Astrocyte (in vitro differentiated cells and primary cell): Measurements from ENCODE around the gene MRGPRF. TPM values are rescaled to one million over a fixed set of nuclear protein-coding genes. Genes with fewer than 3 reads are reported as not detected.

Experiments
- DNase-seq: peaks from one replicate; pipeline ENCODE4 v3.0.0-alpha.2; 2010; ENCODE audit warnings: low read depth
- FAIRE-seq: peaks from 2 replicates; lab custom pipeline; 2011; peaks lifted over from hg19 to GRCh38; lab: Jason Lieb, UNC
- H2AFZ ChIP-seq: 2 replicates; pipeline ENCODE4 v1.6.0; 2012; ENCODE audit warnings: low read depth, low read length, inconsistent platforms
- H3K27ac ChIP-seq: 2 replicates; pipeline ENCODE4 v1.5.1; 2011; ENCODE audit warnings: low read depth, low read length, inconsistent platforms
- H3K27me3 ChIP-seq: 2 replicates; pipeline ENCODE4 v1.6.0; 2011; ENCODE audit warnings: low read length, inconsistent platforms; ENCODE audit not compliant: insufficient read depth
- H3K36me3 ChIP-seq: 2 replicates; pipeline ENCODE4 v1.5.1; 2011; ENCODE audit warnings: low read length, inconsistent platforms; ENCODE audit not compliant: insufficient read depth
- H3K4me1 ChIP-seq: 2 replicates; pipeline ENCODE4 v1.5.1; 2011; ENCODE audit warnings: low read length, inconsistent platforms; ENCODE audit not compliant: insufficient read depth
- H3K4me2 ChIP-seq: 2 replicates; pipeline ENCODE4 v1.6.0; 2012; ENCODE audit warnings: low read length, inconsistent platforms
- H3K4me3 ChIP-seq: 2 replicates; pipeline ENCODE4 v1.5.1; 2011; ENCODE audit warnings: low read depth, mild to moderate bottlenecking, low read length, inconsistent platforms; ENCODE audit not compliant: insufficient read depth
- H3K79me2 ChIP-seq: 2 replicates; pipeline ENCODE4 v1.6.0; 2012; ENCODE audit warnings: mild to moderate bottlenecking, low read length, inconsistent platforms; ENCODE audit not compliant: insufficient read depth
- H3K9ac ChIP-seq: 2 replicates; pipeline ENCODE4 v1.6.0; 2012; ENCODE audit warnings: mild to moderate bottlenecking, low read length, inconsistent platforms
- H3K9me3 ChIP-seq: 2 replicates; pipeline ENCODE4 v1.5.1; 2012; ENCODE audit warnings: low read depth, mild to moderate bottlenecking, low read length, inconsistent platforms; ENCODE audit not compliant: insufficient read depth
- H4K20me1 ChIP-seq: 2 replicates; pipeline ENCODE4 v1.6.0; 2012; ENCODE audit warnings: low read length, inconsistent platforms; ENCODE audit not compliant: insufficient read depth
- H3K27ac Mint-ChIP-seq: one replicate; pipeline ENCODE4 v1.8.0; 2021; ENCODE audit warnings: mild to moderate bottlenecking, mixed read lengths; ENCODE audit not compliant: unreplicated experiment
- H3K27me3 Mint-ChIP-seq: one replicate; pipeline ENCODE4 v1.8.0; 2021; ENCODE audit warnings: low read depth, mixed read lengths; ENCODE audit not compliant: unreplicated experiment
- H3K36me3 Mint-ChIP-seq: one replicate; pipeline ENCODE4 v1.8.0; 2021; ENCODE audit warnings: low read depth, mixed read lengths; ENCODE audit not compliant: unreplicated experiment
- H3K4me1 Mint-ChIP-seq: one replicate; pipeline ENCODE4 v1.8.0; 2021; ENCODE audit warnings: low read depth, mixed read lengths; ENCODE audit not compliant: unreplicated experiment
- H3K4me3 Mint-ChIP-seq: one replicate; pipeline ENCODE4 v1.8.0; 2021; ENCODE audit warnings: mild to moderate bottlenecking, moderate library complexity, mixed read lengths; ENCODE audit not compliant: unreplicated experiment
- H3K9me3 Mint-ChIP-seq: one replicate; pipeline ENCODE4 v1.8.0; 2021; ENCODE audit warnings: mild to moderate bottlenecking, mixed read lengths; ENCODE audit not compliant: unreplicated experiment
- CTCF ChIP-seq: IDR thresholded peaks from 2 replicates; pipeline ENCODE4 v1.5.1; 2011; ENCODE audit warnings: low read depth, mild to moderate bottlenecking, inconsistent platforms, low read length, moderate library complexity; ENCODE audit not compliant: insufficient read depth
- EZH2 ChIP-seq: IDR thresholded peaks from 2 replicates; pipeline ENCODE4 v1.6.1; 2012; ENCODE audit warnings: mild to moderate bottlenecking, low read length, inconsistent platforms; ENCODE audit not compliant: insufficient read depth
- total RNA-seq: library from RNA; stranded (reverse); gene quantifications from 2 replicates; pipeline ENCODE4 v1.2.1, GENCODE V29; 2021

Gene MRGPRF
- total RNA-seq, 1 donor from 2014 or later: 4.1 TPM

GRCh38 chr11:69050592-69051380 is 37.7 kb upstream of the MRGPRF start:
- H4K20me1 ChIP-seq: peaks cover 53% of the 10 kb centered on the region
- H3K27ac Mint-ChIP-seq: no peak overlapping the region
- peaks cover 15% of the 10 kb centered on the region for H3K4me1 ChIP-seq
- no peaks in the 10 kb centered on the region for H3K36me3 Mint-ChIP-seq
- no peak for FAIRE-seq
- H3K27ac ChIP-seq: no peak overlapping the region
- DNase-seq: no peak
- no peaks in the 10 kb centered on the region for H3K27me3 Mint-ChIP-seq
- no peak overlapping the region for H3K4me3 ChIP-seq
- peak overlapping the region; percentile 82 for H3K4me3 Mint-ChIP-seq
- no peak overlapping the region for H3K9ac ChIP-seq
- no peaks in the 10 kb centered on the region for H3K4me1 Mint-ChIP-seq
- H2AFZ ChIP-seq: no peak overlapping the region
- no peaks in the 10 kb centered on the region for H3K9me3 ChIP-seq
- no peaks in the 10 kb centered on the region for H3K27me3 ChIP-seq
- H3K9me3 Mint-ChIP-seq: no peaks in the 10 kb centered on the region
- no peak overlapping the region for H3K4me2 ChIP-seq
- H3K36me3 ChIP-seq: no peaks in the 10 kb centered on the region
- H3K79me2 ChIP-seq: peaks cover 57% of the 10 kb centered on the region
- TF ChIP-seq CTCF (no peak), EZH2 (no peak)

GRCh38 chr11:69049490-69049867 is 36.4 kb upstream of the MRGPRF start:
- H3K27ac ChIP-seq: peak overlapping the region; percentile 72
- H3K9me3 ChIP-seq: no peaks in the 10 kb centered on the region
- FAIRE-seq: no peak
- Mint-ChIP-seq H3K36me3 (no peaks in the 10 kb centered on the region), H3K27me3 (no peaks in the 10 kb centered on the region), H3K9me3 (no peaks in the 10 kb centered on the region), H3K4me1 (peaks cover 6% of the 10 kb centered on the region), H3K4me3 (peak overlapping the region; percentile 82), H3K27ac (no peak overlapping the region)
- no peaks in the 10 kb centered on the region for H3K36me3 ChIP-seq
- H2AFZ ChIP-seq: peak overlapping the region; percentile 82
- peaks cover 20% of the 10 kb centered on the region for H3K4me1 ChIP-seq
- peak overlapping the region; percentile 93 for H3K9ac ChIP-seq
- no peak for DNase-seq
- H3K79me2 ChIP-seq: peaks cover 50% of the 10 kb centered on the region
- no peak for TF ChIP-seq CTCF
- peaks cover 40% of the 10 kb centered on the region for H4K20me1 ChIP-seq
- H3K4me3 ChIP-seq: peak overlapping the region; percentile 72
- peak overlapping the region; percentile 97 for H3K4me2 ChIP-seq
- H3K27me3 ChIP-seq: no peaks in the 10 kb centered on the region
